ENCODE data around the gene MATK. TPM values are rescaled to one million over a fixed set of nuclear protein-coding genes. Genes with fewer than 3 reads are reported as not detected.
A peak's percentile ranks its signal among the peaks of the same experiment; 100 is the strongest.

The MATK gene
- total and polyA plus RNA-seq, 2 donors from 2014 or later, result 2.7 to 4.2 TPM

- DNase-seq, result peak in 4 of 5 donors; percentile 42 to 80 (median 64)
- no peaks in the 10 kb centered on the region for H3K27me3 ChIP-seq (ENCODE audit: control insufficient read depth, insufficient read depth, low read length)
- intact Hi-C loops (cut with DNase I), result no loop called here
- no peak overlapping the region for H3K4me3 ChIP-seq (ENCODE audit: low read length in 3 of 3)
- TF ChIP-seq CTCF (IDR thresholded peaks at IDR 0.05; ENCODE audit: borderline replicate concordance, extremely low read depth, insufficient read depth), result peak; percentile 96
- no peak for FAIRE-seq
- no peak overlapping the region for H3K9ac ChIP-seq (ENCODE audit: low read length in 3 of 3)
- no peak overlapping the region for H3K27ac ChIP-seq (ENCODE audit: low read depth in 2 of 2, low read length in 2 of 2)
- H3K4me1 ChIP-seq (ENCODE audit: control insufficient read depth in 2 of 3, insufficient read depth in 2 of 3, low read depth in 1 of 3, low read length in 3 of 3), result peaks cover 0 to 2% (median 0%) of the 10 kb centered on the region in 3 donors
- no peaks in the 10 kb centered on the region for H3K36me3 ChIP-seq (ENCODE audit: control insufficient read depth in 2 of 3, insufficient read depth in 3 of 3, low read length in 3 of 3)
- no peaks in the 10 kb centered on the region for H3K9me3 ChIP-seq (ENCODE audit: control insufficient read depth in 2 of 3, insufficient read depth in 1 of 3, low read length in 3 of 3)
Measured at GRCh38 chr19:3821857-3822364, 35.7 kb upstream of the MATK start.

GRCh38 chr19:3821156-3821555 is 35.0 kb upstream of the MATK start:
- no peak overlapping the region for H3K27ac ChIP-seq (ENCODE audit: low read depth in 2 of 2, low read length in 2 of 2)
- no peaks in the 10 kb centered on the region for H3K36me3 ChIP-seq (ENCODE audit: control insufficient read depth in 2 of 3, insufficient read depth in 3 of 3, low read length in 3 of 3)
- FAIRE-seq (no peak), DNase-seq (no peak)
- no peak overlapping the region for H3K4me3 ChIP-seq (ENCODE audit: low read length in 3 of 3)
- no peaks in the 10 kb centered on the region for H3K27me3 ChIP-seq (ENCODE audit: control insufficient read depth, insufficient read depth, low read length)
- intact Hi-C loops (cut with DNase I), result no loop called here
- H3K9me3 ChIP-seq (ENCODE audit: control insufficient read depth in 2 of 3, insufficient read depth in 1 of 3, low read length in 3 of 3), result no peaks in the 10 kb centered on the region
- peaks cover 0 to 2% (median 0%) of the 10 kb centered on the region in 3 donors for H3K4me1 ChIP-seq (ENCODE audit: control insufficient read depth in 2 of 3, insufficient read depth in 2 of 3, low read depth in 1 of 3, low read length in 3 of 3)
- H3K9ac ChIP-seq (ENCODE audit: low read length in 3 of 3), result no peak overlapping the region
- TF ChIP-seq CTCF (IDR thresholded peaks at IDR 0.05; ENCODE audit: borderline replicate concordance, extremely low read depth, insufficient read depth), result no peak

GRCh38 chr19:3819989-3820388 is 33.8 kb upstream of the MATK start:
- Histone ChIP-seq H3K9ac (ENCODE audit: low read length in 3 of 3) (no peak overlapping the region), H3K4me1 (ENCODE audit: control insufficient read depth in 2 of 3, insufficient read depth in 2 of 3, low read depth in 1 of 3, low read length in 3 of 3) (peaks cover 0 to 2% (median 0%) of the 10 kb centered on the region in 3 donors), H3K27me3 (ENCODE audit: control insufficient read depth, insufficient read depth, low read length) (no peaks in the 10 kb centered on the region), H3K4me3 (ENCODE audit: low read length in 3 of 3) (no peak overlapping the region), H3K9me3 (ENCODE audit: control insufficient read depth in 2 of 3, insufficient read depth in 1 of 3, low read length in 3 of 3) (no peaks in the 10 kb centered on the region), H3K36me3 (ENCODE audit: control insufficient read depth in 2 of 3, insufficient read depth in 3 of 3, low read length in 3 of 3) (no peaks in the 10 kb centered on the region), H3K27ac (ENCODE audit: low read depth in 2 of 2, low read length in 2 of 2) (no peak overlapping the region)
- no peak for TF ChIP-seq CTCF (IDR thresholded peaks at IDR 0.05; ENCODE audit: borderline replicate concordance, extremely low read depth, insufficient read depth)
- FAIRE-seq, result no peak
- intact Hi-C loops (cut with DNase I), result no loop called here
- no peak for DNase-seq

- no peak for DNase-seq
- H3K4me1 ChIP-seq (ENCODE audit: control insufficient read depth in 2 of 3, insufficient read depth in 2 of 3, low read depth in 1 of 3, low read length in 3 of 3), result peaks cover 0 to 2% (median 0%) of the 10 kb centered on the region in 3 donors
- no peaks in the 10 kb centered on the region for H3K27me3 ChIP-seq (ENCODE audit: control insufficient read depth, insufficient read depth, low read length)
- TF ChIP-seq CTCF (IDR thresholded peaks at IDR 0.05; ENCODE audit: borderline replicate concordance, extremely low read depth, insufficient read depth), result no peak
- no peak for FAIRE-seq
- H3K9ac ChIP-seq (ENCODE audit: low read length in 3 of 3), result no peak overlapping the region
- H3K36me3 ChIP-seq (ENCODE audit: control insufficient read depth in 2 of 3, insufficient read depth in 3 of 3, low read length in 3 of 3), result no peaks in the 10 kb centered on the region
- H3K27ac ChIP-seq (ENCODE audit: low read depth in 2 of 2, low read length in 2 of 2), result no peak overlapping the region
- H3K9me3 ChIP-seq (ENCODE audit: control insufficient read depth in 2 of 3, insufficient read depth in 1 of 3, low read length in 3 of 3), result no peaks in the 10 kb centered on the region
- no peak overlapping the region for H3K4me3 ChIP-seq (ENCODE audit: low read length in 3 of 3)
- intact Hi-C loops (cut with DNase I), result no loop called here
Measured at GRCh38 chr19:3818918-3819317, 32.7 kb upstream of the MATK start.
